HG02885 (cell line): Measurements from ENCODE around the gene AOPEP.
A peak's percentile ranks its signal among the peaks of the same experiment; 100 is the strongest.

Experiments used
- ATAC-seq: cut with Tn5 transposase; IDR thresholded peaks from one replicate; pipeline ENCODE4 v1.9.1; 2021; ENCODE audit warnings: mild to moderate bottlenecking; ENCODE audit not compliant: unreplicated experiment, poor library complexity

Gene AOPEP

DNA sequence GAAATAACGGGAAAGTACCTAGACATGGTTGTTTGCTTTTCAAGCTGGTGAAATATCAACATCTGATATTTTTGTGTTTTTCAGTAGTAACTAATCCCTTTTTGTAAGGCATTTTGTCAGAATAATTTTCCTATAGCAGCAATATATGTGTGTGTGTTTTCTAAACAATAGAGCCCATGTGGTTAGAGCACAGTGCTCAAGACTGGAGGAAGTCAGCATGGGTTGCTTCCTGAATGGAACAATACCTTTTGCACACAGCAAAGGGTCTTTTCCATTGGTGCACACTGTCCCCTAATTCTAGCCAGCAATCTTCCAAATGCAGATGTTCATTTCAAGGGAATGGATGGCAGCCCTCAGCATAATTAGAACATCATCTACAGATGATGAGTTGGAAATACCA lies 270.1 kb downstream of the AOPEP start:
- ATAC-seq = no peak

DNA sequence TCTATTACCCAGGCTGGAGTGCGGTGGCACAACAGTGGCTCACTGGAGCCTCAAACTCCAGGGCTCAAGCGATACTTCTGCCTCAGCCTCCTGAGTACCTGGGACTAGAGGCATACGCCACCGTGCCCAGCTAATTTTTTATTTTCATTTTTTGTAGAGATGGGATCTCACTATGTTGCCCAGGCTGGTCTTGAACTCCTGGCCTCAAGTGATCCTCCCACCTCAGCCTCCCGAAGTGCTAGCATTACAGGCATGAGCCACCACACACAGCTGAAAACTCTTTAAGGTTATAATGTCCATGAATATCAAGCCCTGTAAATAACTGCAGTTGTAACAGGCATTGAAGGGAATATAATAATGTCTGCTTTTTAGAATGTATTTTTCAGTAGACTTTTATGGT lies 271.2 kb downstream of the AOPEP start:
- no peak for ATAC-seq

DNA sequence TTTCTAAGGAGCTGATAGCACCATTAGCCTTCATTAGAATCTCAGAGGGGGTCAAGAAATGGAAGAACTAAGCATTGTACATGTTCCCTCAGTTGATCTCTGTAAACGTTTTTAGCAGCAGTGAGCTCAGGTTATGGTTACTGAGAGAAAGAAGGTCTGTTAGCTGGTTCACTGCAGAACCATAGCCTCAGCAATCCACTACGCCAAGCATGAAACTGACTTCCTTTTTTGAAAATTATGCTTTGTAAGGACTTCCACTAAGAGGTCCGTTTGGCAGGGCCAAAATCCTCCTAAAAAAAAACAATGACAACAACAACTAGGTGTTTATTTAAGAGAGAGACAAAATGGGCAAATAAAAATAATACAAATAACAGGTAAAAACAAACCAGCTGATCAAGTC lies 273.3 kb downstream of the AOPEP start:
- ATAC-seq = no peak

DNA sequence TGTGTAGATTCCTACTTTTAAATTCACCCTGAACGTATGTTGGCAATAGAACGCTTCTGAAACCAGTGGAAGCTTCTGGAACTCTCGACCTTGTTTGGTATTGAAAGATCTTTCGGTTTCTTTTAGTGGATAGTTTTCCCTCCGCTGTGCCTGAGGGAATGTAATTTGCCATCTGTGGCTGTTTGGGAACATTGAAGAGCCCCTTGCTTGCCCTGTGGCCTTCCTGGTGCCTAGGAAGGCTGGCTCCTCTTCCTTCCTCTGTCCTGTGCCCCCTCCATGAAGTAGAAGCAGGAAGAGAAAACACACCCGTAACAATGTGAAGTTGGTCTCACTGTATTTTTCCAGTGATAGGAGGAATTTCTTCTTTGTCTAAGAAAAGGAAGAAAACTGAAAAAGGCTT lies 274.3 kb downstream of the AOPEP start:
- no peak for ATAC-seq

DNA sequence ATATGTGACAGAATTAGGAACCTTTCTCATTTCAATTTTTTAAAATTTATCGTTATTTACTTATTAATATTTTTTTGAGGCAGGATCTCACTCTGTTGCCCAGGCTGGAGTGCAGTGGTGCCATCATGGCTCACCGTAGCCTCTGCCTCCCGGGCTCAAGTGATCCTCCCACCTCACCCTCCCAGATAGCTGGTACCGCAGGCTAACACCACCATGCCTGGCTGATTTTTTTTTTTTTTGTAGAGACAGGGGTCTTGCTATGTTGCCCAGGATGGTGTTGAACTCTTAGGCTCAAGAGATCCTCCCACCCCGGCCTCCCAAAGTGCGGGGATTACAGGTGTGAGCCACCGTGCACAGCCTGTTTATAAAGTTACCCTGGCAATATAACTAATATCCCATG lies 275.2 kb downstream of the AOPEP start:
- no peak for ATAC-seq

DNA sequence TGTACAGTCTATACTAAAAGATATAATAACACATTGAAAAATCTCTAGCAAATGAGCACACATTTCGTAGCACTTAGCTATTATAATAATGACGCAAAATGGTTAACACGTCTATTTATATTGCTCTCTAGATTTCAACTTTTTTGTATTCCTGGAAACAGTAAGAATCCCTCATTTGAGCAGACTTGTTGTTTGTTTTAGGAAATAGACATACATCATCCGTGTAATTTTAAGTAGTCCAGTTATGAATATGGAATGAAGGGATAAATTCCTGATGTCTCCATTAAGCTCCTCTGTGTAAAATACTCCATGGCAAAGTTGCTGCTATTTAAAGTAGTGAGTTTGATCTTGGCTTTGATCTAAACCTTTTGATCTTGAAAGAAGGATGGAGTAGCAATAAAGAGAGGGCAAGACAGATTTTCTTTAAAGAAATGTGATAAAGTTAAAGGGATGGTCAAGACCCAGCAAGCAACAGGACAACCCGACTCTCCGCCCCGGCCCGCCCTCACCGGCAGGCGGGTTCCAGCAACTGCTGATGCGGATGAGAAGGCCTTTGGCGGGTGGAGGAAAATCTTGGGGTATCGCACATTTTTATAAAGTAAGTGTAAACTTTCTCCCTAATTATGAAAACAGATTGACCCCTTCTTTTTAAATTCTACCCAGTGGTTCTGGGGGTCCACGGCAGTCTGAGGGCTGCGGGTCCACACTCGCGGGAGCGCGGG lies 277.4 kb downstream of the AOPEP start:
- ATAC-seq = peak; percentile 29

DNA sequence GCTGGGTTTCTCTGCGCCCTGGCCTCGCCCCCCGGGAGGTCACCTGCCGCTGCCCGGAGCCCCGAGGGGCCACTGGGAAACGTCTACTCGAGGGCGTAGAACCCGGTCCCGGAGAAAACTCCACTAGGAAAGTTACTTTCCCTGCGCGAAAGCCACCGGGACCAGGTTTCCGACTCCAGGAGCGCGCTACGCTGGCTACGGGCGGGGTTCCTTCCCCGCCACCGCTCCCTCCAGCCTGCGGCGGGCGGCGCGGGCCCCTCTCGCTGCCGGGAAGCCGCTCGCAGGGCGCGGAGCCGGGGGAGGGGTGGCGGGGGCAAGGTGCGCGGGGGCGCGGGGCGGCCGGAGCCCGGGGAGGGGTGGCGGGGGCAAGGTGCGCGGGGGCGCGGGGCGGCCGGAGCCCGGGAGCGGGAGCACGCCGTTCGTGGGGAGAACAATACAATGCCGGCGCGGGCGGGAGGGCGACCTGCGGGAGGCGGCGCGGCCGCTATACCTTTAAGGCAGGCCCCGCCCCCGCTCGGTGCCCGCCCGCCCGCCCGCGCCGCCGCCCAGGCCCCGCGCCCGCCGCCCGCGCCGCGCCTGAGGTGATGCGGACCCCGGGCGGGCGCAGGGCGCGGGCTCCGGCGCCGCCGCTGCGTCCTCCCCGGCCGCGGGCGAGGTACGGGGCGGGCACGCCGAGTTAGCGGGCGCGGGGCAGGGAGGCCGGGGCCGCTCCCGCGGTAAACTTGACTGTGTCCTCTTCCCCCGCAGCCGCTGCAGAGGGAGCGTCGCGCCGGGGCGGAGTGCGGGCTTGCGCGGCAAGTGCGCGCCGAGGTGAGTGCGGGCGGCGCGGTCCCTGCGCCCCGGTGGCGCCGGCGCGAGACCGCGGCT lies 278.1 kb downstream of the AOPEP start:
- ATAC-seq = peak; percentile 65

DNA sequence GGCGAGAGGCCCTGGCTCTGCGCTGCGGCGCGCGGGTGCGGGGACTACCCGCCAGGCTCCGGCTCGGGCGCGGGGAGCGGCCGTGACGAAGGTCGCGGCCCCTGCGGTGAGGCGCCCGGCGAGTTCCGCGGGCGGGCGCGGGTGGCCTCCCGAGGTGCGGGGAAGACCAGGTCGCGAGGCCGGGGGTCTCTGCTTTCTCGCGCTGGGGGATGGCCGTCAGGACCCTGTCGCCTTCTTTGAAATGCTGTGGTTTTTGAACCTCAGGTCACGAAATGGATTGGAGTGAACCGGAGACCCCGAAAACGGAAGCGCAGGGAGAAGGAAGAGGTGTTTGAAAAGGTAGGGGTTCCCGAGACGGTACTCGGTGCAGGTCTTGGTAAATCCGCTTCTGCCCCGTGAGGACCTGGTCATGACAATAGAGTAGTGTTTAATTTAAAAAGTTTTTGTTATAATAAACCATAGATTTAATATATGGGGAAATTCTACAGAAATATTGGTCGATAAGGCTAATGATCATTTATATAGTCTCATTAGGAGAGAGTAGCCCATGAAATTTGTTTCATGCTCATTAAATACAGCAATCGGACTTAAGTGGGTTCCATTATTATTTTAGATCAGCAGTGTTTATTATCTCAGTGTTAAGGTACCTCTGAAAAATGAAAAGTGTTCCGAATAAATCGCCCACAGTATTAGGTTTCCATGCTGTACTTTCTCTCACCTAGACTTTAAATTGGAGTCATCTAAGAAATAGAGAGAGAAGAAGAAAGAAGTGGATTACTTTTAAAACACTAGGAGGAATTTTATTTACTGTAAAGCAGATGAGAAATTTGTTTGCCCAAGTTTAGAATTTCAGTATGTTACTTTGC lies 279.0 kb downstream of the AOPEP start:
- no peak for ATAC-seq

DNA sequence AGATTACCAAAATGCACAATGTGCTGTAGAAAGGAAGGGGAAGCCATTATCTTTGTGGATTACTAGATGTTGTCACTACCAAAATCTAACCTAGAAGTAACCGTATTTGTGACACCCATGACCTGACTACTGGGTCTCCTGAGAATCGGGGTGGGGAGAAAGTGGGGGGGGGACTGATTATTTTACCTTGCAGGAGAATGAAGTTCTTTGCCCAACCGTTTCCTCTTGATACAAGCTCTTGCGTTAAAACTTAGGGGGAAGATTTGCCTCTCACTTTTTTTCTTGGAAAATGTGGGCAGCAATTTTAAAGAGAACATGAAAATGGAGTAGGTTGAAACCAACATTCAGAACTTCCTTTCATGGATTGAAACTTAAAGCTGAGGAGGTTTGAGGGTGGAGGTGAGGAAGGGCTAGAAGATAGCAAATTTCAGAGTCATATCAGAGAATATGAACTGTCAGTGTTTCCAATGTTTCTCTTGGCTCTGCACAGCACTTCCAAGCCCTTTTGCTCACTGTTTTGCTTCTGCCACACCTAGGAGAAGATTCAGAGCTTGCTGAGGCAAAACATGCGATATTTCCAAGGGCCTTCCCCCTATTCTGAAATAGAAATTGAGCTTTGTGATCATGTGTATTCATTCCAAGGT lies 280.8 kb downstream of the AOPEP start:
- ATAC-seq = no peak

DNA sequence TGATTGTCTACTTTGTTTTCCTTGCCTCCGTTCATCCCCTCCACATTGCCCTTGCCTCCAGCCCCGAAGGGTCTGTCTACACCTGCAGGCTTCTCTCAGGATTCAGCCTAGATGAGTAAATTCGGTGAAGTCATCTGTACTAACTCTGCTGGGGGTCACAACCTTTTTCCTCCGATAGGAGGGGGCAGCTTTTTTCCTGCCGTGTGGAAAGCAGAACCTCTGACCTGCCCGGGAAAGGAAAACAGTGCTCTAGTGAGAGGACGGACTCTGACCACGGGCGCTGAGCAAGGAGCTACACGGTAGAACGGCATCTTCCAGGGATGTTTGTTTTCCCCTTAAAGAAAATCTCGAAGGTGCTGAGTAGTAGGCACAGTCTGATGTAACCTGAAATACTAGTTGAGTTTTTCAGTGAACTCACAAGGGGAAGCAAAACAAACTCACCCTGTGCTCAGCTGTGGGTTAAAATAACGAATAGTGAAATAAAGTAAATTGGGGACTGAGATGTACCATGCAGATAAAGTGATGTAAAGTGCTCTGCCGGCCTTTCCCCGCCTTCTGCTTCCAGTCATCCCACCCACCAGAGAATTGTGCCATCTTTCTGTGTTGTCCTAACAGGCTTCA lies 281.8 kb downstream of the AOPEP start:
- no peak for ATAC-seq

DNA sequence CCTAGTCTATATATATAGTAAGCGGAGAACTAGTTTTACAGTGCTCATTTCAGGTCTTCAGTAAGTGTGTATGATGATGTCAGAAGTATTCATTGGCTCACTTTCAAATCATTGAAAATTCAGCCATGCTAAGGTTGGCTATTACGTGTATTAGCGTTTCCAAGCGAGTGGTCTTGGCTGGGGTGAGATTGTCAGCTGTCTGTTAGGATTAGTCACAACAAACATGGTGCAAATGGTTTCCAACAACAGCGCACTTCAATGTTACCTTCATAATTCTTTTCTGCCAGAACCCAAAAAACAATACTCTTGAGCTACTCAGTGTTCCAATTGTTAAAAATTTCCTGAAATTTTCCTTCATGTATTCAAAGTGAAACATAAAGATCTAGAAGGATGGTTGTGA lies 283.0 kb downstream of the AOPEP start:
- ATAC-seq = no peak

DNA sequence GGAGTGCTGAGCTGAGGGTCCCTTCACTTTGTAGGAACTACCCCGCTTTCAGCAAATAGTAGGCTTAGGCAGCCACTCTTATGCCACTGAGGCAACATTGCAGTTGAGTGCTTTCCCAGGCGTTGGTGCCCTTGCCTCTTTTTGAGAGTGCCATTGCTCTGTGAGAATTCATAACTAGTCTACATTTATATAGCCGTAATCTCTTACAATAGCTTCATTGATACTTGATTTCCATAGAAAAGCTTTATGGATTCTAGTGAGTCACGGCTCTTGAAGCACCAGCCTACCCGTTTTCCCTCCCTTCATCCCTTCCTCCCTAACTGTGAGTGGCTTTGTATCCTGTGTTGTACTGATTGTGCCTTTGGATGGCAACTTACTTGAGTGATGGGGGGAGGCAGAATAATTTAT lies 283.9 kb downstream of the AOPEP start:
- ATAC-seq = no peak

DNA sequence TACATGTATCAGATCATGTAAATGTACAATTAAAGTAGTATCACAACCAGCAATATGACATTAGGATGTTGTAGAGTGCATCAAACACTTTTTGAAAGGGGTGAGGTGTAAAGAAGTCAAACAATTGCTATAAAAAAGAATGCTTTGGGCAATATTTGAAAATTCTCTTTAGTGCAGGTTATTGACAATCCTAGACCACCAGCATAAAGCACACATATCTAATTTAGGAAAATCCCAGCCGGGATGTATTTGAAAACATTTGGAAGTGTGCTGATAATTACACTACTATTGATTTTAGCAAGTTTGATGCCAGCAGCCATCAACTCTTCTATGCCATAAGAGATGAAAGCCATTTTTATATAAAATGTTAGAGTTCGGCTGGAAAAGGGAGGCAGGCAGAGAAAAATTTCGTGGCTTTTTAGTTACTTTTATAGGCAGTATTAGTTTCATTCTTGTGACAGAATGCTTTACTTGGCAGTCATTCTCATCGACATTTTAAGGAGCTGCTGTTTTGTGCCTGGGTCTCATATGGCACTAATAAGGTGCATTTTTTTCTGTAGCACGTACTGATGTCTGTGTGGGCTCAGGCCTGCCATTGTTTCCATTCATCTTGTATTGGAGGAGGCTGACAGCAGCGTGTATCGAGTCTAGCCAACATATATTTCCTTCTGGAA lies 285.7 kb downstream of the AOPEP start:
- ATAC-seq = no peak

DNA sequence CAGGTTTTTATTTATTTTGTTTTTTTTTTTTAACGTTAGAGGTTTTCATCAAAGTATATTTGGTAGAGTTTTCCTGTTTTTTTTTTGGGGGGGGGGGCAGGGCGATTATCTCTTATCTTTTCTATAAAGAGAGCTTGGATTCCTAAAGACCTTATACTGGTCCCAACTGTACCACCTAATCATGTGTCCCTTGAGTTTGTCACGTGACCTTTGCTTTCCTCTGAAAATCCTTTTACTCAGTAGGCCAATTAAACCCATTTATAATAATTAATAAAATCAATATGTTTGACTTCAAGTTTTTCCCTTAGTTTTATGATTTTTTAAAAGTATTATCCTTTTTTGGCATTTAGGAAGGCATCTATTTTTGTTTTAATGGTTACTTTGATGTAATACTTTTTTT lies 286.4 kb downstream of the AOPEP start:
- ATAC-seq = no peak

DNA sequence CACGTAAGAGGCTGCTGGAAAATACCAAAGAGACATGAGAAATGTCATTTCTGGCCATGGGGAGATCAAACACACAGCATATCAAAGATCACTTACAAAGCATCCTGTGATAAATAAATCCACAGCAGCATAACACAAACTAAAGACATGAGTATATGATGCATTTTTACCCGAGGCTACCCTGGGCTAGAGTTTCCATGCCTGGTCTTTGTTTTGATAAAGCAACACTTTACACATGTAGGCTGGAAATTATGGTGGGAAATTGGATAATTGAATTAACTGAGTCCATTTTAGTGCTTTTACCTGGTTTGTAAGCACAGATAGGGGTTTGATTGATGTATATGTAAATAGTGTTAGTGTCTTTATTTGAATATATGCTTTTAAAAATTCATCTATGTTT lies 288.4 kb downstream of the AOPEP start:
- no peak for ATAC-seq

DNA sequence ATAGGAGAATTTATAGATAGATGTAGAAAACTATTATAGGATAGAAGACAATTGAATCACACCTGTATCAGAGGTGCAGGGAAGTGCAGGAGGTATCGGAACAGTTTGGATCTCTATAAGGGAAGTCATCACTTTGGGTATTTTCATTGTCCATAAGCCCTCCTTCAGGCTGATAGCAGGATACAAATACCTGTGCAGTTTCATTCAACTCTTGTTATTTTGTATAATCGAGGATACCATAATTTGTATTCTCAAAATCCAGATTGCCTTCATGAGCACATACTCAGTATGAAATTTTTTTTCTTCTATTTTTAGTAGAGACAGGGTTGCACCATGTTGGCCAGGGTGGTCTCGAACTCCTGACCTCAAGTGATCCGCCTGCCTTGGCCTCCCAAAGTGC lies 289.1 kb downstream of the AOPEP start:
- no peak for ATAC-seq

DNA sequence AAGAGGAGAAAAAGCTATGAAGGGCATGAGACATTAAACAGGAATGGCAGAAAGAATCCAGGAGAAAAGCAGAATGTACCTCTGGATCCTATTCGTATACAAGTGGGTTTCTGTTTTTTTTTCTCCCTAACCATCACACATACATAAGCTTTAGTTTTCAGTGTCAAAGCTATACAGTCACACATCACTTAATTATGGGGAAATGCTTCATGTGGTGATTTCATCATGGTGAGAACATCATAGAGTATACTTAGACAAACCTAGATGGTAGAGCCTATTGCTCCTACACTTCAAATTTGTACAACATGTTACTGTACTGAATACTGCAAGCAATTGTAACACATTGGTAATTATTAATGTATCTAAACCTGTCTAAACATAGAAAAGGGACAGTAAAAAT lies 290.6 kb downstream of the AOPEP start:
- no peak for ATAC-seq

DNA sequence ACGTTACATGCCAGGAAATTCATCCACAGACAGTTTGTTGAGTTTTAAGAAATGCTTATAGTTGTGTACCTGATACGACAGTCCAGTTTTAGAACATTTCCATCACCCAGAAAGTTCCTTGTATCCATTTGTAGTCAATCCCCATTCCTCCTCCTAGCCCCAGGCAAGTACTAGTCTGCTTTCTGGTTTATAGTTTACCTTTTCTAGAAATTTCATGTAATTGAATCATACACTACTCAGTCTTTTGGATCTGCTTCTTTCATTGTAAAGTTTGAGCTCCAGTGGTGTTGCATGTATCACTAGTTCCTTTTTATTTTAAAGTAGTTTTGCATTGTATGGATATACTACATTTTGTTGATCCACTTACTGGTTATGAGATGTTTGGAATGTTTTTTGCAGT lies 291.2 kb downstream of the AOPEP start:
- no peak for ATAC-seq

DNA sequence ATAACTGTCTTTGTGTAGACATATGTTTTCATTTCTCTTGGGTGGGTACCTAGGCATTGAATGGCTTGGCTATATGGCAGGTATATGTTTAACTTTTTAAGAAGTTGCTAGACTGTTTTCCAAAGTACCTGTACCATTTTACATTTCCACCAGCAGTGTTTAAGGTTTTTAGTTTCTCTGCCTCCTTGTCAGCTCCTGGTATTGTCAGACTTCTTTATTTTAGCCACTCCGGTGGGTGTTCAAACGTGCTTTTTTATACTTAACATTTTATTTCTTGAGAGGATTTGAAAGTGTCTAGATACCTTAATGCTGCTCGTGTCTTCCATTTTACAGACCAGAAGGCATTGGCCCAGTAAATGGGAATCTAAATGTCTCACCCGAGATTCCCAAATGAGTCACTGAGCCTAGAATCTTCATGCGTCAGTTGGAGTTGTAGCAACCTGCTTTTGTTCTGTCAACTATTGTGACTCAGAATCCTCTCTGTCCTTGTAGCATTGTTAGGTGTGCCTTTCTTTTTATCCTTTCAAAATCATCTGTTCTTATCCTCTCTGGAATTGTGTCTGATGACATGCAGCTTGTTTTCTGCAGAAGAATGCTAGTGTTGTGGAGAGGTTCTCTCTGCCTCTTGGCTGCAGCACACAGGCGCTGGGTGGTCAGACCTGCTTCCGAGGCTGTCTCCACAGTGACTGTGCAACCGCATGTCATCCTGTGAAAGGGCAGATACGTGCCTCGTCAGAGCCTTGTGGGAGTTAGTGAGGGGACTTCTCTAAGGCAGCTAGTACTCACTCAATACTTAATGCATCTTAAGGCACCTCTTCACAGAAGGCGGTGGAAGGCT lies 291.8 kb downstream of the AOPEP start:
- no peak for ATAC-seq
